Activated CD8-positive, alpha-beta memory T cell treated with anti-CD3 and anti-CD28 coated beads, Interleukin-2, amount 50 U/mL, for 24 hours (primary cell): ENCODE data around the gene TNFRSF1B.

Experiments
- DNase-seq: peaks from one replicate; pipeline ENCODE4 v3.0.0-alpha.2; 2020; ENCODE audit errors: extremely low read depth

TNFRSF1B gene

DNA sequence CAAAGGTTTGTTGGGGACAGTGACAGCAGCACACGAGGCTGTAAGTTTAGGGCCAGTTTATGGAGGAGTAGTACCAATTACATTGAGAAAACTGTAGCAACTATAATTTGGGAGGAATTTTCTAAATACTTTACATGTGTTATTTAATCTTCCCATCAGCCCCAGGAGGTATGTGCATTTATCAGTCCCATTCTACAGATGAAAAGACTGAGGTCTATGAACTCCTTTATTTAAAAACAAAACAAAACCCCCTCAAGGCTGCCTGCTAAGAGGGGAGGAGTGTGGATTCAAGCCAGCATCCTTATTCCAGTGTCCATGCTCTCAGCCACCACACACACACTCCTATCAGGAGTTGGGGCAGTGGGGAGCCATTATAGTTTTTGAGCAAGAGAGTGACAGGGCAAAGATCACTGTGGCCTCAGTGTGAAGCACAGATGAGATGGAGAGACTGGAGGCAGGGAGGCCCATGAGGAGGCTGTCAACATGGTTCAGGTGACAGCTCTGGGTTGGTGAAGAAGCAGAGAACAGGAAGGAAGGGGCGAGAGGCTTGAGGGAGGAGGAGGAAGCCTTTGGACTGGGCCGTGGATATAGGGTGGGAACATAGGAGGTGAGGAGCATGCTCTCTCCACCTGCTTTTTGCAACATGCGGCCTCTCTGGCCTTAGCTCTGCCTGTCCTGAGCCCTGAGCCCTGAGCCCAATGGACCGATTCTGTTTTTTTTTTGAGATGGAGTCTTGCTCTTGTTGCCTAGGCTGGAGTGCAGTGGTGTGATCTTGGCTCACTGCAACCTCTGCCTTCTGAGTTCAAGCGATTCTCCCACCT, 9.7 kb downstream of the TNFRSF1B start:
- no peak for DNase-seq

DNA sequence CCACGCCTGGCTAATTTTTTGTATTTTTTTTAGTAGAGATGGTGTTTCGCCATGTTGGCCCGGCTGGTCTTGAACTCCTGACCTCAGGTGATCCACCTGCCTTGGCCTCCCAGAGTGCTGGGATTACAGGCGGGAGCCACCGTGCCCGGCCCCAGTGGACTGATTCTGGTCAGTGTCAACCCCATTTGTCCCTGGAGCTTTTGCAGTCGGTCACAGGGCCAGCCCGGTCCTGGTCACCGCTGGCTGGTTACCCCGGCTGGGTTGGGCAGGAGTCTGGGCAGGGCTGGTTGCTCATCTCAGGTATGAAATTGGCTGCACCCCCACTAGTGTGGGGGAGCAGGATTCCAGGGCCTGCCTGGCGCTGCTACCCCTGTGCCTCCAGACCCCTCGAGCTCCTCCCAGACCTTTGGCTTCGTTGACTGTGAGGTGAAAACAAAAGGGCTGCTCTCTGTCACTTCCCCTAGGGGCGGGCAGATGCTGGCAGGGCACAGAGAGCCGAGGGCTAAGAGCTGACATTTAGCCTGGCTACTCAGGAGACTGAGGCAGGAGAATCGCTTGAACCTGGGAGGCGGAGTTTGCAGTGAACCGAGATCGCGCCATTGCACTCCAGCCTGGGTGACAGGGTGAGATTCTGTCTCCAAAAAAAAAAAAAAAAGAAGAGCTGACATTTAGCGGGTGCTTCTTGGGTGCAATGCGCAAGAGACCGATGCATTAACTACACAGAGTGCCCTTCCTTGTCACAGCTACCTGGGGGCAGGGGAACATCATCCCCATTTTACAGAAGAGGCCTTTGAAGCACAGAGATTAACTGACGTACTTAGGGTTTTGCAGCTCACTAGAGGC, 10.6 kb downstream of the TNFRSF1B start:
- no peak for DNase-seq

- peak; percentile 91 for DNase-seq
Measured at GRCh38 chr1:12177999-12178441, 11.2 kb downstream of the TNFRSF1B start.

DNA sequence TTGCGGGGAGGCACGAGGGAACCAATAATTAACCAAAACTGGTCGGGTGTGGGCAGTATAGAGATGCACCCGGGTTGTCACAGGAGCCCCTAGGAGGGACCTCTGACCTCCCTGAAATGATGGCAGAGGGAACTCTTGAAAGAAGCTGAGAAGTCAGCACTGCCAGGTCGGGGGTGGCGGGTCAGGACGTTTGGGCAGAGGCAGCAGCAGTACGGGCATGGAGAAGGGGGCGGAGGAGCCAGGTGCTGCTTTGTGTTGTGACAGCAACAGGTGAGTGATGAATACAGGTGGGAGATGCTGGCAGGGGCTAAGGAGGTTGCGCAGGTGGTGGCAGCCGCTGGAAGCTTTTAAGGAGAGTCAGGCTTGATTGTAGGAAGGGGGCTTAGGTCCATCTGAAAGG, 11.7 kb downstream of the TNFRSF1B start:
- DNase-seq: no peak

DNA sequence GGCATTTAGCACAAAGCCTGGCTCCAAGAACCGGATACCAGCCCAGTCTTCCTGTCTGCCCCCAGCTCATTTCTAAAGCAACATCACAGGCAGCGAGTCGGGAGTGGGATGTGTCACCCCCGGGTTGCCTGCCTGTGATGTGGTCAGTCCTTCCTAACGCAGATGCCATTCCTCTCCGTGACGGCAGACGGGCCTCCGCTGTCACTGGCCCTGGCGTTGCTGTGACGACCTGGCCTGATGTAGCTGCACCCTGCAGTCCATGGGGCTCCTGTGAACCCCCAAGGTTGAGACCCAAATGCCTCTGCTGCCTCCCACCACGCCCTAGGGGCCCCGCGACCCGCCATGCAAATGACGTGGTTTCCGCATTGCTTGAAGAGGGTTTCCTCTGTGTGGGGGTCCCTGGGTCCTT, 12.3 kb downstream of the TNFRSF1B start:
- DNase-seq: peak; percentile 65

- DNase-seq: no peak
Measured at GRCh38 chr1:12179676-12180075, 12.9 kb downstream of the TNFRSF1B start.

DNA sequence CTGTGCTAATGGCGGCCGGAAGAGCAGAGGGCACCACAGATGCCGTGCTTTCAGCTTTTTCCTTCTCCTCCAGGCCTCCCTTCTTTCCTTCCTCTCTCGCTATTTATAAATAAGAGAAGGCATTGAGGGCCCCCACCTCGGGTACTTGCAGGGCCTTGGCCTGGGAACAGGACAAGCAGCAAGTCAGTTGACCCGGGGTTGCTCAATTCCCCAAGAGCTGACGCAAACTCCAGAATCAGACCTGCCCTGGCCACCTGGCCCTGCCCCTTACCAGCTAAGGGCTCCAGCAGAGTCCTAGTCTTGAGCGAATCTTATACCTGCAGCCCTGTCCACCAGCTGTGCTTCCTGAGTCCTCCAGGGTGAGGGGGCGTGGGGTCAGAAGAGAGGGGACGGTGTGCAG, 13.5 kb downstream of the TNFRSF1B start:
- DNase-seq: no peak

GRCh38 chr1:12180903-12181302, 14.1 kb downstream of the TNFRSF1B start:
- DNase-seq: no peak

GRCh38 chr1:12181568-12181967, 14.8 kb downstream of the TNFRSF1B start:
- no peak for DNase-seq

GRCh38 chr1:12182410-12182984, 15.7 kb downstream of the TNFRSF1B start:
- no peak for DNase-seq

DNA sequence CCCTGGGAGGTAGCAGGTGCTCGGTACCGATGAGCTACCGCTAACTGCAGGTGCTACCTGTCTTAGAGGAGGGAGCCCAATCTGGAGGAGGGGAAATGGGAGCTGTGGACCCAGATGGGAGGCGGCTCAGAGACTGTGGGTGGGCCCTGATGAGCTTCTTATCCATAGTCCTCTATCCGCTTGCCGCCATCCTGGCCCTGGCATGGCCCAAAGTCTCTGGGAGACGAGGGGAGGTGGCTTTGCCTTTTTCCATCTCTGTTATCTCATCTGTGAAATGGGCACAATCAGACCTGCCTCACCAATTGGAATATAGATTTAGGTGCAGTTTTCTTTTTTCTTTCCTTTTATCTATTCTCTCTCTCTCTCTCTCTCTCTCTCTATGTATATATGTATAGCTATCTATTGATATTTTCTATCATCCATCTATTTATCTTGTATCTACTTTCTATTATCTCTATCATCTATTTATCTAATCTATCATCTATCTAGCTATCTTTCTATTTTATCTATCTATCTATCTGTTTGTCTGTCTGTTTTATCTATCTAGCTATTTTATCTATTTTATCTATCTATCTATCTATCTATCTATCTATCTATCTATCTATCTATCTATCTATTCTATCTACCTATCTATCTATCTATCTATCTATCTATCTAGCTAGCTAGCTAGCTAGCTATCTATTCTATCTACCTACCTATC, 16.5 kb downstream of the TNFRSF1B start:
- DNase-seq: no peak

- no peak for DNase-seq
Measured at GRCh38 chr1:12184008-12184681, 17.4 kb downstream of the TNFRSF1B start.

- no peak for DNase-seq
Measured at GRCh38 chr1:12185036-12185917, 18.5 kb downstream of the TNFRSF1B start.

DNA sequence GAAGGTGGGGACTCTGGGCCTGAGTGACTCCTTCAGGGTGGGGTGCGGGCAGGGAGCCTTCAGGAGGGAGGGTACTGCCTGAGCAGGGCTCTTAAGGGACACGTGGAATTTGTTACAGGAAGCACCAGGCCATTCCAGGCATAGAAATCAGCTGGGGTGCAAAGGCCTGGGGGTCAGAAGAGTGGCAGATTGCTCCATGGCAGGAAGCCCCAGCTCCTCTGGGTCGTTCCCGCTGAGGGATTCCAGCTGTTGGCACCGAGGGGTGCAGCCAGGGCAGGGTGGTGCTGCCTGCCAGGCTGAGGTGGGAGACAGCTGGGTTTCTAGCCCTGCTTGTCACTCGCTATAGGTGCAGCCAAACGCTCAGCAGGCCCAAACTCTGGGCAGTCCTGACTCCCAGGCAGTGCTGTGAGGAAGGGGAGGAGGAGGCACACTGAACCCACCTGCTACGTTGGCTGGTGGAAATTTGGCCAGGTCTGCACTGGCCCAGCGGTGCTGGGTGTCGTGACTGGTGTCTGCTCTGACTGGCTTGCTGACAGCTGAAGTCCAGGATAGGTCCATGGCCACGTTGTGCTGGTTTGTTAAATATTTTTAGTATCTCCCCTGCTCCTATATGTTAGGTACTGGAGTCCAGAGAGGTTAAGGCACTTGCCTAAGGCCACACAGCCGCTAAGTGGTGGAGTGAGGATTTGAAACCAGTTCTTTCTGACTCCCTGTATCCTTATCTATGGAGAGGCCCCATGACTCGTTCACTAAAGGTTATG, 19.3 kb downstream of the TNFRSF1B start:
- no peak for DNase-seq

DNA sequence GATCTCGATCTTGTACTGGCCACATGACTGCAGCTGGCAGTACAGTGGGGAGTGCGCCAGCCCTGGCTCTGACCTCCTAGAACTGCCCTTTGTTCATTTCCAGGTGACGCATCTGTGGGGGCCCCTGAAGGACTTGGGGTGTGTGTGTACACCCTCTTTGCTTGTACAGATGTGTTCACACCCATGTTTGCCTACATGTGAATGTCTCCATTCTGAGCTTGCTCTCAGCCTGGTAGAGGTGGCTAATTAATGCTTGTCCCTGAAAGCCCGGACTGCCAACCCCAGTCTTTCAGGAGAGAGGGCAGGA, 19.8 kb downstream of the TNFRSF1B start:
- DNase-seq: no peak

DNA sequence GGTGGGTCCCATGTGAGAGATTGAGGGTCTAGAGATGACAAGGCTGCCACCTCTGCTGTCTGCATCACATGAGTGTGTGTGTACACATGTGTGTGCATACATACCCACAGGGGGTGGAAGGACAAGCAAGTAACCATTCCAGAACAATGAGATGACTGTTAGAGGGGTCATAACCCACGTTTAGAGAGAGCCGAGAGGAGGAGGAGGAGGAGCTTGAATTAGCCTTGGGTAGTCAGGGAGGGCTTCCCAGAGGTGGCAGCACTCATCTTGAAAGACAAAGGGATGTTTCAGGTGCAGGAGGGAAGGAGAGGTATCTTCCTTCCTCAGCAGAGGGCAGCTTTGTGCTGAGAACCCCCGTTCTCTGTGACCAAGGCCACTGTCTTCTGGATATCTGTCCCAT, 21.3 kb downstream of the TNFRSF1B start:
- no peak for DNase-seq

GRCh38 chr1:12188657-12189327, 22.0 kb downstream of the TNFRSF1B start:
- DNase-seq: no peak

DNA sequence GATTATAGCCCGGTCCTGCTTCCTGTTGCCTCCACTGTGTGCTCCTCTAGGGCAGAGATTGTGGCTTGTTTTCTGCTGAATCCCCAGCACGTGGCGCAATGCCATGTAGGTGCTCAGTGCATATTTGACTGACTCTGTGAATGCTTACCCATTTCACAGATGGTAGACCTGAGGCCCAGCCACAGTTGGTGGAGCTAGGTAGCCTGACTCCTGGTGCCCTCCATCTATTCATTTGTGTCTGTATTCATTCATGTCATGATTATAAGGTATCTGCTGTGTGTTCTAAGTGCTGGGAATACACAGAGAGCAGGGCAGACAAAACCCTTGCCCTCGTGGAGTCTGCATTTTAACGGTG, 22.5 kb downstream of the TNFRSF1B start:
- no peak for DNase-seq
